Spleen (tissue), 7 donors: ENCODE data around the gene CACNA2D4.

Experiments used
- CTCF ChIP-seq, 11 experiments: fragments of 200-600 bp in 7 of 11; fragments of 450-650 bp in 4 of 11; sonication (generic) in 4 of 11; IDR thresholded peaks in 8 of 11; conservative IDR thresholded peaks in 3 of 11; 1 replicate in 7 of 11; 2 replicates in 4 of 11; pipeline versions ENCODE4 v1.4.0 to v1.8.0; 2016 to 2021; ENCODE audit warnings: antibody characterized with exemption in 11 of 11, inconsistent platforms in 4 of 11, mild to moderate bottlenecking in 1 of 11
- POLR2AphosphoS5 ChIP-seq, 3 donors: sonication (generic); formaldehyde crosslinking; IDR thresholded peaks; one replicate each; pipeline ENCODE4 v1.5.1; 2017; ENCODE audit warnings: antibody characterized with exemption in 3 of 3
- donor health status: DM: no; HTN: no; CAD: no; lungs with moderate emphysema.
- donor health status: DM: no; HTN: no; CAD: no.
- donor health status: DM: no; HTN: no; CAD: no.

- TF ChIP-seq CTCF (IDR thresholded peaks at IDR 0.05 in 8 of 11, conservative IDR thresholded peaks at IDR 0.05 in 3 of 11) (no peak), POLR2AphosphoS5 (IDR thresholded peaks at IDR 0.05) (no peak)
Observed at GRCh38 chr12:1750300-1750699, 168.2 kb downstream of the CACNA2D4 start.
